Subcutaneous adipose tissue (tissue), 4 donors: ENCODE results near the gene CCDC188. TPM values are rescaled to one million over a fixed set of nuclear protein-coding genes. Genes with fewer than 3 reads are reported as not detected.

Source experiments
- small RNA-seq: library from RNA; depleted of rRNA; stranded (forward); fragments of <200 nt; gene quantifications from one replicate; pipeline ENCODE3, GENCODE V24; 2016
- total RNA-seq, 4 donors: library from RNA; depleted of rRNA; stranded (reverse); fragments of >200 nt; gene quantifications; one replicate each; pipeline ENCODE4 v1.1.0, GENCODE V29; 2016

CCDC188 gene
- total RNA-seq, 4 donors from 2014 or later: 1.3 to 3.0 TPM; not detected in 2

Small RNA genes lying within 50 kb of the gene (small RNA-seq; reads per million reads assigned to genes)
- gene MIR6816: not detected
- gene RF00599: not detected

Other genes starting within 250 kb of the CCDC188 start
- 100 to 1,000 TPM in 3 of 4 donors, 10 to 100 TPM in 1; 80.1 to 228 (median 190) TPM for gene COMT, start 209.3 kb downstream of the CCDC188 start, total RNA-seq
- 10 to 100 TPM; 11.1 to 28.4 (median 15.8) TPM for gene TXNRD2, start 209.2 kb downstream of the CCDC188 start, total RNA-seq
- gene ARVCF, start 134.2 kb downstream of the CCDC188 start, total RNA-seq: 10 to 100 TPM in 2 of 4 donors, 1 to 10 TPM in 2; 1.5 to 15.3 (median 7.5) TPM
- gene TANGO2, start 129.9 kb downstream of the CCDC188 start, total RNA-seq: 10 to 100 TPM; 24.3 to 46.7 (median 37.5) TPM
- gene DGCR8, start 70.8 kb downstream of the CCDC188 start, total RNA-seq: 10 to 100 TPM in 3 of 4 donors, 1 to 10 TPM in 1; 9.8 to 27.9 (median 14.7) TPM
- 100 to 1,000 TPM in 2 of 4 donors, 10 to 100 TPM in 2; 75.1 to 156 (median 116) TPM for gene RANBP1, start 35.0 kb downstream of the CCDC188 start, total RNA-seq
- 10 to 100 TPM; 33.0 to 62.9 (median 46.7) TPM for gene TRMT2A, start 33.8 kb downstream of the CCDC188 start, total RNA-seq
- gene ZDHHC8, start 19.3 kb downstream of the CCDC188 start, total RNA-seq: 10 to 100 TPM in 2 of 4 donors, 1 to 10 TPM in 2; 7.0 to 32.2 (median 11.0) TPM
- under 1 TPM in 2 of 4 donors, not detected in 2; 0.68 to 0.82 TPM for gene RTN4R, start 117.3 kb upstream of the CCDC188 start, total RNA-seq
- 10 to 100 TPM; 18.8 to 61.2 (median 54.0) TPM for gene DGCR6L, start 169.0 kb upstream of the CCDC188 start, total RNA-seq
- gene ZNF74, start 243.1 kb upstream of the CCDC188 start, total RNA-seq: 1 to 10 TPM; 2.8 to 7.2 (median 3.5) TPM